K562 (cell line): ENCODE results near the gene RHOT1. TPM values are rescaled to one million over a fixed set of nuclear protein-coding genes. Genes with fewer than 3 reads are reported as not detected.

Source experiments
- E2F1 ChIP-seq: sonication (generic); formaldehyde crosslinking; IDR thresholded peaks from 2 replicates; pipeline ENCODE4 v1.8.1; 2023; ENCODE audit warnings: mild to moderate bottlenecking, missing genetic modification reagents, moderate library complexity
- E2F8 ChIP-seq: fragments of 450-650 bp; IDR thresholded peaks from 2 replicates; pipeline ENCODE4 v1.7.1; 2018; ENCODE audit warnings: mild to moderate bottlenecking, low read depth; ENCODE audit not compliant: partially characterized antibody
- EP300 ChIP-seq: IDR thresholded peaks from 2 replicates; pipeline ENCODE4 v1.6.1; 2012; ENCODE audit warnings: low read length, improper control_type of control experiment
- MYNN ChIP-seq, 2 experiments: sonication (generic); formaldehyde crosslinking in 1 of 2; IDR thresholded peaks; 2 replicates each; pipeline versions ENCODE4 v1.5.0 to v1.6.1; 2016 to 2020; ENCODE audit warnings: antibody characterized with exemption in 1 of 2, missing genetic modification reagents in 1 of 2
- NCOA6 ChIP-seq: fragments of 450-650 bp; IDR thresholded peaks from 2 replicates; pipeline ENCODE4 v1.6.1; 2017; ENCODE audit warnings: mild to moderate bottlenecking
- NCOR1 ChIP-seq: fragments of 450-650 bp; IDR thresholded peaks from 2 replicates; pipeline ENCODE4 v1.6.1; 2016; ENCODE audit warnings: mild to moderate bottlenecking, moderate library complexity
- NR1H2 ChIP-seq: sonication (generic); formaldehyde crosslinking; IDR thresholded peaks from 2 replicates; pipeline ENCODE4 v1.4.0; 2020; ENCODE audit warnings: mild to moderate bottlenecking, missing genetic modification reagents
- RFX7 ChIP-seq: fragments of 250-450 bp; sonication (Bioruptor Pico); IDR thresholded peaks from 2 replicates; pipeline ENCODE4 v1.5.1; 2021; ENCODE audit warnings: mild to moderate bottlenecking
- SETDB1 ChIP-seq: IDR thresholded peaks from one replicate; pipeline ENCODE4 v1.6.1; 2012; ENCODE audit warnings: low read length, control low read depth, inconsistent platforms
- ZNF407 ChIP-seq: fragments of 450-650 bp; IDR thresholded peaks from 2 replicates; pipeline ENCODE4 v1.6.1; 2016; ENCODE audit warnings: low read depth
- ZNF583 ChIP-seq: fragments of 250-450 bp; sonication (Bioruptor Pico); IDR thresholded peaks from 2 replicates; pipeline ENCODE4 v1.4.0; 2020
- ZNF589 ChIP-seq: fragments of 200-800 bp; sonication (Bioruptor generic); IDR thresholded peaks from 2 replicates; pipeline ENCODE4 v1.6.1; 2016; ENCODE audit warnings: low read depth, missing genetic modification characterization, missing compliant biosample characterization
- ZNF655 ChIP-seq: fragments of 250-450 bp; sonication (Bioruptor Pico); IDR thresholded peaks from 2 replicates; pipeline ENCODE4 v1.5.0; 2021
- ZNF707 ChIP-seq: fragments of 250-450 bp; sonication (Bioruptor Pico); conservative IDR thresholded peaks from 2 replicates; pipeline ENCODE4 v1.8.0; 2022; ENCODE audit warnings: inconsistent platforms, mild to moderate bottlenecking, moderate library complexity
- ZNF717 ChIP-seq: fragments of 250-450 bp; sonication (Bioruptor Pico); IDR thresholded peaks from 2 replicates; pipeline ENCODE4 v1.5.0; 2021
- polyA plus RNA-seq, 8 experiments: library from polyadenylated mRNA; depleted of rRNA in 4 of 8; stranded (reverse) in 5 of 8; unstranded in 3 of 8; fragments of >200 nt; fragmentation: Nextera tagmentation in 2 of 8; fragmentation: Illumina TruSeq in 1 of 8; extraction: Ambion mirVana in 2 of 8; extraction: Trizol in 1 of 8; gene quantifications; 2 replicates each; pipeline versions ENCODE4 v1.2.1 to v1.2.3, GENCODE V29; 2011 to 2014; ENCODE audit warnings: inconsistent platforms in 1 of 8, missing spikeins in 1 of 8
- total RNA-seq, 7 experiments: library from RNA; depleted of rRNA in 6 of 7; stranded (reverse); fragments of >200 nt in 6 of 7; fragmentation: Illumina TruSeq in 2 of 7; extraction: Trizol in 2 of 7; gene quantifications; 2 replicates each; pipeline versions ENCODE4 v1.2.1 to v1.2.3, GENCODE V29; 2011 to 2021; ENCODE audit warnings: low replicate concordance in 1 of 7

RHOT1 gene
- total and polyA plus RNA-seq, 9 of the 15 experiments (the other 6 are each of a cell fraction or from before 2014, with no cell fraction given), result 23.0 to 101 (median 32.2) TPM

GRCh38 chr17:32116937-32117336, 25.4 kb upstream of the RHOT1 start (continued):
- TF ChIP-seq E2F8 (no peak), ZNF707 (CRISPR knock-in tag) (no peak), NCOR1 (no peak), RFX7 (CRISPR knock-in tag) (no peak), ZNF589 (CRISPR knock-in tag) (no peak), NCOA6 (no peak), ZNF717 (CRISPR knock-in tag) (no peak), E2F1 (CRISPR knock-in tag) (no peak), MYNN (IDR thresholded peaks at IDR 0.05) (no peak), MYNN (CRISPR knock-in tag; IDR thresholded peaks at IDR 0.05) (no peak), SETDB1 (no peak), ZNF655 (CRISPR knock-in tag) (no peak), EP300 (no peak), ZNF583 (CRISPR knock-in tag) (no peak), ZNF407 (no peak), NR1H2 (no peak)
